Brain pericyte (primary cell): Measurements from ENCODE around the gene TMEM247.
"Not testable (repeated sequence)": the region's sequence is repeated elsewhere in the genome, so short reads cannot be mapped to it uniquely, and the experiment has no call there.

Source experiments
- DNase-seq: peaks from one replicate; pipeline ENCODE4 v3.0.0-alpha.2; 2012; ENCODE audit warnings: low read depth, low spot score

Gene TMEM247

DNA sequence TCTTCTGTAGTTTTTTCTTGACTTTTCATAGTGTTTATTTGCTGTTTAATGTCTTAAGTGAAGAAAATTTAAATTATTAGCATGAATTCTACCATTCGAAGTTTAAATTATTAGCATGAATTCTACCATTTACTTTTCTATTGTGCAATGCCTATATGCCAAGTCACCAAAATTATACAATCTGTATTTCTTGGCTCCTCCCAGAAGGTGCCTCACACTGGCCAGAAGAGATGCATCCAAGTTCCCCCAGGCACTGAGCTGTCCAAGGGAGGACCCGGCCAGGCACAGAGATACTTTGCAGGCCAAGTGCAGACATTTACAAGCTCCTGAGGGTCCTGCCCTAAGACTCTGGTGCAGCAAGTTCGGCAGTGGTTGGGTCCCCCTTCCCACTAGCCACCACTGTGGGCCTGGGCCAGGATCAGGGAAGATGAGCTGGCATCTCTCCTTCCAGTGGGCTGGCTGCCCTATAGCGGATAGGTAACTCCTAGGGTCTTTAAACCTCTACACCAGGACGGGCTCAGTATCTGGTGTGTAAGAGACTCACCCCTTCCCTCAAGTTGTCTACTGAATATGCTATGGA, 31.3 kb downstream of the TMEM247 start:
- no peak for DNase-seq

GRCh38 chr2:46512185-46512584, 32.8 kb downstream of the TMEM247 start:
- no peak for DNase-seq

- DNase-seq: no peak
Observed at GRCh38 chr2:46514738-46515137, 35.4 kb downstream of the TMEM247 start.

GRCh38 chr2:46517485-46517884, 38.1 kb downstream of the TMEM247 start:
- no peak for DNase-seq

GRCh38 chr2:46518861-46519260, 39.5 kb downstream of the TMEM247 start:
- no peak for DNase-seq

- DNase-seq: no peak
Observed at GRCh38 chr2:46519265-46519664, 39.9 kb downstream of the TMEM247 start.

DNA sequence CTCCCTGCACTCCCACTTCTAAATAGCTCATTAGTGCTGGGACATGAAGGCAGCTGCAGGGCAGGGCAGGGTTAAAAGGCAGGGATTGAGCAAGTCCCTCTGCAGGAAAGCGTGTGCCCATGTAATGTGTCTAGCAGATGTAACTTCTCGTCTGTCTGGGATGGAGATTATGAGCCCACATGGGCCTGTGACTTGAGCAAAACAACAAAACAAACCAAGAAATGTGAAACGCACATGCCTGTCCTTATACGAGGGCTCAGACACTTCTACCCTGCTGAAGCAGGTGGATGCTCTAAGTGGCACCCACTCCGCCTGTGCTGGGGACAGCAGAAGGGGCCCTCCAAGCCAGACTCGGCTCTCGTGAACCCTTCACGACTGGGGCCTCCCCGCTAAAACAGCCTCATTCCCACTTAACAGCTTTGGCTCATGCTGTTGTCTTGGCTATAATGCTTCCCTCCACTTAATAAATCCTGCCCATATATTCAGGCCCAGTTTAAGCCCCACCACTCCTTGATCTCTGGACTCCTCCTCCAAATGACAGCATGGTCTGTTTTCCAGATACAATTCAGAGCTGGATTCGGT, 40.9 kb downstream of the TMEM247 start:
- no peak for DNase-seq

DNA sequence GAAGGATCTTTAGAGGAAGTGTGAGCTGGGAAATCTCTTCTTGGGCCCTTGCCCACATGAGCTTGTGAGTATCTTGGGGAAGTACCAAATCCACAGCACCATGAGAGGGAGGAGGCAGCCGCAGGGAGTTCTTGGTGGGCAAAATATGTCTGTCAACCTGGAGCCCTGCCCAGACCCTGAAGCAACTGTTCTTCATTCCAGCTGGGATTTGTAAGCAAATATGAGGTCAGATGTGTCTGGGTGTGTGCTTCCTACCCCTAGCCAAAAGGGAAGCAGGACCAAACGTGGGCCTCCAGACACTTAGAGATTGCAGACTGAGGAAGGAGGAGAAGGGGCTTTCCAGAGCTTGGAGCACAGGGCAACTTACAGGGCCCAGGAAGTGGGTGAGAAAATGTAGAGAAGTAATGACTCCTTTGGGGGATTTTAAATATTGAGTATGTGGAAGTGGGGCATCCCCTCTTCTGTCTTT, 41.9 kb downstream of the TMEM247 start:
- DNase-seq: no peak

- not testable (repeated sequence) for DNase-seq
Observed at GRCh38 chr2:46522385-46522784, 43.0 kb downstream of the TMEM247 start.

GRCh38 chr2:46525522-46526155, 46.3 kb downstream of the TMEM247 start:
- DNase-seq: no peak

GRCh38 chr2:46528880-46529279, 49.5 kb downstream of the TMEM247 start:
- no peak for DNase-seq

DNA sequence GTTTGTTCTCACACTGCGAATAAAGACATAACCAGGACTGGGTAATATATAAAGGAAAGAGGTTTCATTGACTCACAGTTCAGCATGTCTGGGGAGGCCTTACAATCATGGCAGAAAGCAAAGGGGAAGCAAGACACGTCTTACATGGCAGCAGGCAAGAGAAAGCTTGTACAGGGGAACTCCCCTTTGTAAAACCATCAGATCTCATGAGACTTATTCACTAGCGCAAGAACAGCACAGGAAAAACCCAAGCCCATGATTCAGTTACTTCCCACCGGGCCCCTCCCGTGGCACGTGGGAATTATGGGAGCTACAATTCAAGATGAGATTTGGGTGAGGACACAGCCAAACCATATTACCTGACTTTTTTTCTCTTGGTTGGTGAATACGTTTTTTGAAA, 51.3 kb downstream of the TMEM247 start:
- DNase-seq: no peak

GRCh38 chr2:46531863-46532262, 52.5 kb downstream of the TMEM247 start:
- no peak for DNase-seq
